Sigmoid colon (tissue), 7 donors: ENCODE data around the gene GTF2A1. TPM values are rescaled to one million over a fixed set of nuclear protein-coding genes. Genes with fewer than 3 reads are reported as not detected.
A peak's percentile ranks its signal among the peaks of the same experiment; 100 is the strongest.

Experiments
- DNase-seq: peaks from one replicate; pipeline ENCODE4 v3.0.0-alpha.2; 2019
- H3K27ac ChIP-seq, 4 donors: fragments of 200-600 bp; sonication (generic); one replicate each; pipeline ENCODE4 v1.5.1; 2016 to 2019; ENCODE audit warnings: mild to moderate bottlenecking in 1 of 4
- H3K27me3 ChIP-seq, 3 donors: fragments of 200-600 bp; sonication (generic); one replicate each; pipeline ENCODE4 v1.5.1; 2019; ENCODE audit warnings: mild to moderate bottlenecking in 1 of 3
- H3K36me3 ChIP-seq, 4 donors: fragments of 200-600 bp; sonication (generic); one replicate each; pipeline ENCODE4 v1.5.1; 2016 to 2019
- H3K4me1 ChIP-seq, 4 donors: fragments of 200-600 bp; sonication (generic); one replicate each; pipeline ENCODE4 v1.5.1; 2017 to 2019
- H3K4me3 ChIP-seq, 4 donors: fragments of 200-600 bp; sonication (generic); one replicate each; pipeline ENCODE4 v1.5.1; 2017 to 2019; ENCODE audit warnings: mild to moderate bottlenecking in 2 of 4, moderate library complexity in 1 of 4
- H3K9me3 ChIP-seq, 4 donors: fragments of 200-600 bp in 3 of 4; sonication (generic) in 3 of 4; one replicate each; pipeline versions ENCODE4 v1.5.1 to v1.6.1; 2013 to 2019
- CTCF ChIP-seq, 4 experiments: fragments of 450-650 bp in 3 of 4; fragments of 200-600 bp in 1 of 4; IDR thresholded peaks; one replicate each; pipeline ENCODE4 v1.5.1; 2016 to 2019; ENCODE audit warnings: antibody characterized with exemption in 4 of 4, mild to moderate bottlenecking in 3 of 4, moderate library complexity in 2 of 4
- EP300 ChIP-seq, 4 donors: sonication (generic); formaldehyde crosslinking; IDR thresholded peaks; one replicate each; pipeline ENCODE4 v1.6.1; 2017; ENCODE audit warnings: antibody characterized with exemption in 4 of 4
- POLR2A ChIP-seq, 2 donors: fragments of 450-650 bp; IDR thresholded peaks; one replicate each; pipeline ENCODE4 v1.6.1; 2016; ENCODE audit warnings: antibody characterized with exemption in 2 of 2, mild to moderate bottlenecking in 2 of 2, moderate library complexity in 2 of 2
- POLR2AphosphoS5 ChIP-seq, 4 donors: sonication (generic); formaldehyde crosslinking; IDR thresholded peaks; one replicate each; pipeline ENCODE4 v1.6.1; 2017; ENCODE audit warnings: antibody characterized with exemption in 4 of 4
- WGBS, 2 donors: extraction: QIAGEN DNeasy Blood & Tissue Kit; methylation state at CpG; one replicate each; pipeline ENCODE4 v1.1.7; 2013; 5-methylcytosine and 5-hydroxymethylcytosine counted together
- intact Hi-C: fragments of 100-400 bp; cut with DNase I; formaldehyde crosslinking; loops from one replicate; pipeline ENCODE4 v1.15.1; 2023
- polyA plus RNA-seq, 3 donors: library from polyadenylated mRNA; stranded (reverse); fragments of 200-250 nt; gene quantifications; one replicate each; pipeline ENCODE4 v1.2.3, GENCODE V29; 2013
- total RNA-seq, 4 donors: library from RNA; depleted of rRNA; stranded (reverse); fragments of >200 nt; gene quantifications; one replicate each; pipeline ENCODE4 v1.1.0, GENCODE V29; 2016
- donor health status: healthy with polysubstance abuse.
- donor health status: Bipolar disorder and iron deficiency.
- donor health status: healthy.

GTF2A1 gene
- total and polyA plus RNA-seq, 7 donors: 6.0 to 21.8 (median 14.7) TPM

DNA sequence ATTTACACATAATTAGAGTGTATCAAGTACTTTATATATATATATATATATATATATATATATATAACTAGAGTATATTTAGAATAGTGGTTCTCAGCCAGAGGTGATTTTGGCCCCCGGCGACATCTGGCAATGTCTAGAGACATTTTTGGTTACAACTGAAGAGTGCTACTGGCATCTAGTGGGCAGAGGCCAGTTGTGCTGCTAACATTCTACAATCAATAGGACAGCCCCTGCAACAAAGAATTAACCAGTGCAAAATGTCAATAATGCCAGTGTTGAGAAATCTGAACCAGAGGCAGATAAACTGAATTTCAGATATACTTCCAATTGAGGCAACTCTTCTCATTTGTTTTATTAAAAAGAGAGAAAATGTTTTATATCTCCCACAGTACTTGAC is 8.9 kb downstream of the GTF2A1 start:
- intact Hi-C loops: loop anchor here (10.0 kb wide), 1 partner anchor 217 kb away; no protein-coding TSS in a partner anchor
- Histone ChIP-seq H3K27ac (no peak overlapping the region), H3K4me1 (peaks cover 0 to 24% (median 6%) of the 10 kb centered on the region in 4 donors), H3K27me3 (no peaks in the 10 kb centered on the region), H3K4me3 (no peak overlapping the region), H3K9me3 (no peaks in the 10 kb centered on the region), H3K36me3 (peaks cover 0 to 52% (median 15%) of the 10 kb centered on the region in 4 donors)
- no peak for TF ChIP-seq EP300 (IDR thresholded peaks at IDR 0.05)
- TF ChIP-seq POLR2AphosphoS5 (IDR thresholded peaks at IDR 0.05): no peak
- TF ChIP-seq CTCF (IDR thresholded peaks at IDR 0.05): peak in 1 of 4 experiments; percentile 14
- 46 to 84% methylated on average over 2 of the region's 2 CpGs for WGBS, 2 donors
- DNase-seq: no peak

DNA sequence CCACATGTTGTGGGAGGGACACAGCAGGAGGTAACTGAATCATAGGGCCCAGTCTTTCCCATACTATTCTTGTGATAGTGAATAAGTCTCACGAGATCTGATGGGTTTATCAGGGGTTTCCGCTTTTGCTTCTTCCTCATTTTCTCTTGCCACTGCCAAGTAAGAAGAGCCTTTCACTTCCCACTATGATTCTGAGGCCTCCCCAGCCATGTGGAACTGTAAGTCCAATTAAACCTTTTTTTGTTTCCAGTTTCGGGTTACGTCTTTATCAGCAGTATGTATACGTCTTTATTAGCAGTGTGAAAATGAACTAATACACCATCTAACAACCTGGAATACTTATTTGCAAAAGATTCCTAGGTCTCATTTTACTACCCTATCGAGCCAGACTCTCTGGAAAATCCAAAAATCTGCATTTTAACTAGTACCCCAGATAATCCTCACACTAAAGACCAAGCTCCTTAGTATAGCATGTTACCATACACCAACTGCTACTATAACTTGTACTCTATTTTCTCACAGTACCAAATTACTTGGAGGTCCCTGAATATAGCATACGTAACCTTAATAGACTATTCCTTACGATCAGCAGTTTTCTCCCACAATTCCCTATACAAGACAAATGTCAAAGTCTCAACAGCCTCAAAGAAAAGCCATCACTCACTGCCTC is 11.5 kb downstream of the GTF2A1 start:
- Histone ChIP-seq H3K27me3 (no peaks in the 10 kb centered on the region), H3K27ac (no peak overlapping the region), H3K9me3 (no peaks in the 10 kb centered on the region), H3K4me3 (no peak overlapping the region), H3K4me1 (peaks cover 0 to 40% (median 13%) of the 10 kb centered on the region in 4 donors), H3K36me3 (peaks cover 0 to 33% (median 10%) of the 10 kb centered on the region in 4 donors)
- intact Hi-C loops: no loop called here
- WGBS, 2 donors: 75 to 82% methylated on average over 8 of the region's 8 CpGs
- TF ChIP-seq EP300 (IDR thresholded peaks at IDR 0.05) (no peak), CTCF (IDR thresholded peaks at IDR 0.05) (no peak), POLR2A (IDR thresholded peaks at IDR 0.05) (no peak), POLR2AphosphoS5 (IDR thresholded peaks at IDR 0.05) (no peak)
- DNase-seq: no peak

GRCh38 chr14:81208489-81208888 is 12.3 kb downstream of the GTF2A1 start:
- Histone ChIP-seq H3K4me1 (peaks cover 0 to 41% (median 13%) of the 10 kb centered on the region in 4 donors), H3K27ac (no peak overlapping the region), H3K9me3 (no peaks in the 10 kb centered on the region), H3K27me3 (no peaks in the 10 kb centered on the region), H3K4me3 (no peak overlapping the region), H3K36me3 (peaks cover 0 to 30% (median 6%) of the 10 kb centered on the region in 4 donors)
- TF ChIP-seq POLR2AphosphoS5 (IDR thresholded peaks at IDR 0.05) (no peak), POLR2A (IDR thresholded peaks at IDR 0.05) (no peak), CTCF (IDR thresholded peaks at IDR 0.05) (no peak), EP300 (IDR thresholded peaks at IDR 0.05) (no peak)
- intact Hi-C loops: no loop called here
- DNase-seq: no peak
- WGBS, 2 donors: 91 to 94% methylated on average over 8 of the region's 8 CpGs

DNA sequence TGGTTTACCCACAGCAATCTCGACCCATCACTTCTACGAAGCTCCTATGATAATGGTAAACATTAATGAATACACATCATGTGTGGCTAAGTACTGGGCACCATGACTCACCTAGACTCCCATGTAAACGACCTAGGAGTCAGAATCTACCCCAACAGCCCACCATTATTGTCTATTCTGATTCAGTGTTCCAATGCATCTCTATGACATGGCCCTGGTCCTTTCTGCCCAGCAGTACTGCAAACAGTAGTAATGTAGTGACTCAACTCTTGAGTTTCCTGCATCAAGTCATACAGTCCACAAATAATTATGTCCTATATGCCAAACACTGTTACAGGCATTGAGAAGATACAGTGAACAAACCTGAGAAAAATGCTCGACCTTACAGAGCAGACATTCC is 14.6 kb downstream of the GTF2A1 start:
- intact Hi-C loops: no loop called here
- no peak for DNase-seq
- Histone ChIP-seq H3K4me3 (no peak overlapping the region), H3K27me3 (no peaks in the 10 kb centered on the region), H3K27ac (no peak overlapping the region), H3K36me3 (peaks cover 0 to 49% (median 6%) of the 10 kb centered on the region in 4 donors), H3K4me1 (peaks cover 0 to 35% (median 9%) of the 10 kb centered on the region in 4 donors), H3K9me3 (no peaks in the 10 kb centered on the region)
- no peak for TF ChIP-seq CTCF (IDR thresholded peaks at IDR 0.05)
- TF ChIP-seq EP300 (IDR thresholded peaks at IDR 0.05): no peak
- TF ChIP-seq POLR2A (IDR thresholded peaks at IDR 0.05): no peak
- no peak for TF ChIP-seq POLR2AphosphoS5 (IDR thresholded peaks at IDR 0.05)
- WGBS, 2 donors: 80 to 90% methylated on average over 4 of the region's 4 CpGs
